K562 (cell line): ENCODE results near the gene CYB561A3. TPM values are rescaled to one million over a fixed set of nuclear protein-coding genes. Genes with fewer than 3 reads are reported as not detected.

Source experiments
- CREM ChIP-seq: IDR thresholded peaks from 2 replicates; pipeline ENCODE4 v1.6.1; 2014; ENCODE audit warnings: antibody characterized with exemption, low read depth
- FOXP1 ChIP-seq: sonication (generic); formaldehyde crosslinking; IDR thresholded peaks from 2 replicates; pipeline ENCODE4 v1.8.0; 2022; ENCODE audit warnings: mild to moderate bottlenecking, missing genetic modification reagents
- PML ChIP-seq: IDR thresholded peaks from 2 replicates; pipeline ENCODE4 v1.6.1; 2012; ENCODE audit warnings: low read length, inconsistent platforms
- RB1 ChIP-seq: fragments of 450-650 bp; IDR thresholded peaks from 2 replicates; pipeline ENCODE4 v1.6.1; 2017; ENCODE audit warnings: low read depth, mild to moderate bottlenecking
- TFE3 ChIP-seq: fragments of 450-650 bp; formaldehyde crosslinking; IDR thresholded peaks from 2 replicates; pipeline ENCODE4 v1.4.0; 2020; ENCODE audit warnings: mild to moderate bottlenecking, mixed read lengths
- WHSC1 ChIP-seq: IDR thresholded peaks from one replicate; pipeline ENCODE4 v1.6.1; 2012; ENCODE audit warnings: low read length, control low read depth, inconsistent platforms
- ZBTB33 ChIP-seq: sonication (generic); formaldehyde crosslinking; IDR thresholded peaks from 2 replicates; pipeline ENCODE4 v1.8.1; 2023; ENCODE audit warnings: mild to moderate bottlenecking, missing genetic modification reagents
- ZNF384 ChIP-seq: IDR thresholded peaks from 2 replicates; pipeline ENCODE4 v1.6.1; 2012; ENCODE audit warnings: low read depth, low read length, improper control_type of control experiment
- ZNF57 ChIP-seq: fragments of 450-650 bp; formaldehyde crosslinking; IDR thresholded peaks from 2 replicates; pipeline ENCODE4 v1.4.0; 2020; ENCODE audit warnings: mild to moderate bottlenecking, moderate library complexity
- ZNF77 ChIP-seq: fragments of 250-450 bp; sonication (Bioruptor Pico); IDR thresholded peaks from 2 replicates; pipeline ENCODE4 v1.5.0; 2020
- polyA plus RNA-seq, 8 experiments: library from polyadenylated mRNA; depleted of rRNA in 4 of 8; stranded (reverse) in 5 of 8; unstranded in 3 of 8; fragments of >200 nt; fragmentation: Nextera tagmentation in 2 of 8; fragmentation: Illumina TruSeq in 1 of 8; extraction: Ambion mirVana in 2 of 8; extraction: Trizol in 1 of 8; gene quantifications; 2 replicates each; pipeline versions ENCODE4 v1.2.1 to v1.2.3, GENCODE V29; 2011 to 2014; ENCODE audit warnings: inconsistent platforms in 1 of 8, missing spikeins in 1 of 8
- total RNA-seq, 7 experiments: library from RNA; depleted of rRNA in 6 of 7; stranded (reverse); fragments of >200 nt in 6 of 7; fragmentation: Illumina TruSeq in 2 of 7; extraction: Trizol in 2 of 7; gene quantifications; 2 replicates each; pipeline versions ENCODE4 v1.2.1 to v1.2.3, GENCODE V29; 2011 to 2021; ENCODE audit warnings: low replicate concordance in 1 of 7
- TF ChIP-seq, protein P1 (sequence below): sonication (generic); formaldehyde crosslinking; IDR thresholded peaks from 2 replicates; pipeline ENCODE4 v1.8.1; 2022; ENCODE audit warnings: missing genetic modification reagents
- TF ChIP-seq, protein P2 (sequence below): fragments of 450-650 bp; formaldehyde crosslinking; IDR thresholded peaks from 2 replicates; pipeline ENCODE4 v1.4.0; 2022; ENCODE audit warnings: mild to moderate bottlenecking, moderate library complexity

CYB561A3 gene
- total and polyA plus RNA-seq, 9 of the 15 experiments (the other 6 are each of a cell fraction or from before 2014, with no cell fraction given): 29.2 to 78.9 (median 37.9) TPM

GRCh38 chr11:61384271-61385242 lies 22.9 kb upstream of the CYB561A3 start (continued):
- TF ChIP-seq, protein P1, sequence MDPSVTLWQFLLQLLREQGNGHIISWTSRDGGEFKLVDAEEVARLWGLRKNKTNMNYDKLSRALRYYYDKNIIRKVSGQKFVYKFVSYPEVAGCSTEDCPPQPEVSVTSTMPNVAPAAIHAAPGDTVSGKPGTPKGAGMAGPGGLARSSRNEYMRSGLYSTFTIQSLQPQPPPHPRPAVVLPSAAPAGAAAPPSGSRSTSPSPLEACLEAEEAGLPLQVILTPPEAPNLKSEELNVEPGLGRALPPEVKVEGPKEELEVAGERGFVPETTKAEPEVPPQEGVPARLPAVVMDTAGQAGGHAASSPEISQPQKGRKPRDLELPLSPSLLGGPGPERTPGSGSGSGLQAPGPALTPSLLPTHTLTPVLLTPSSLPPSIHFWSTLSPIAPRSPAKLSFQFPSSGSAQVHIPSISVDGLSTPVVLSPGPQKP (CRISPR knock-in tag): no peak
- TF ChIP-seq RB1 (no peak), TFE3 (no peak), ZNF77 (CRISPR knock-in tag) (no peak), PML (no peak), ZNF384 (no peak), CREM (no peak), FOXP1 (CRISPR knock-in tag) (no peak), WHSC1 (no peak), ZBTB33 (CRISPR knock-in tag) (no peak), ZNF57 (CRISPR knock-in tag) (no peak)
- TF ChIP-seq, protein P2, sequence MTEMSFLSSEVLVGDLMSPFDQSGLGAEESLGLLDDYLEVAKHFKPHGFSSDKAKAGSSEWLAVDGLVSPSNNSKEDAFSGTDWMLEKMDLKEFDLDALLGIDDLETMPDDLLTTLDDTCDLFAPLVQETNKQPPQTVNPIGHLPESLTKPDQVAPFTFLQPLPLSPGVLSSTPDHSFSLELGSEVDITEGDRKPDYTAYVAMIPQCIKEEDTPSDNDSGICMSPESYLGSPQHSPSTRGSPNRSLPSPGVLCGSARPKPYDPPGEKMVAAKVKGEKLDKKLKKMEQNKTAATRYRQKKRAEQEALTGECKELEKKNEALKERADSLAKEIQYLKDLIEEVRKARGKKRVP (CRISPR knock-in tag): no peak
